ENCODE data around the gene ADAMTS13.

ADAMTS13 gene

GRCh38 chr9:133393399-133393798 lies 28.8 kb upstream of the ADAMTS13 start:
- no peak for DNase-seq

- no peak for DNase-seq
Observed at GRCh38 chr9:133394687-133395271, 27.4 kb upstream of the ADAMTS13 start.

GRCh38 chr9:133396952-133397351 lies 25.2 kb upstream of the ADAMTS13 start:
- DNase-seq: peak; percentile 83

GRCh38 chr9:133397370-133397769 lies 24.8 kb upstream of the ADAMTS13 start:
- no peak for DNase-seq

- no peak for DNase-seq
Observed at GRCh38 chr9:133397895-133398294, 24.3 kb upstream of the ADAMTS13 start.

GRCh38 chr9:133400292-133400691 lies 21.9 kb upstream of the ADAMTS13 start:
- DNase-seq: no peak

- DNase-seq: no peak
Observed at GRCh38 chr9:133401588-133401987, 20.6 kb upstream of the ADAMTS13 start.

GRCh38 chr9:133402689-133403088 lies 19.5 kb upstream of the ADAMTS13 start:
- no peak for DNase-seq

- no peak for DNase-seq
Observed at GRCh38 chr9:133403766-133404453, 18.3 kb upstream of the ADAMTS13 start.

- DNase-seq: no peak
Observed at GRCh38 chr9:133404454-133405002, 17.6 kb upstream of the ADAMTS13 start.

- no peak for DNase-seq
Observed at GRCh38 chr9:133405508-133406438, 16.4 kb upstream of the ADAMTS13 start.

- peak; percentile 92 for DNase-seq
Observed at GRCh38 chr9:133406480-133407307, 15.5 kb upstream of the ADAMTS13 start.

GRCh38 chr9:133408042-133408441 lies 14.1 kb upstream of the ADAMTS13 start:
- no peak for DNase-seq

- DNase-seq: no peak
Observed at GRCh38 chr9:133415170-133415569, 7.0 kb upstream of the ADAMTS13 start.

GRCh38 chr9:133417541-133418461 lies 4.4 kb upstream of the ADAMTS13 start, which contains the start of gene REXO4:
REXO4 (minus strand) TSS chr9:133418010; CDS start chr9:133417844, 166 bp downstream.
- DNase-seq: peak; percentile 96

GRCh38 chr9:133419005-133419404 lies 3.2 kb upstream of the ADAMTS13 start:
- DNase-seq: no peak

- no peak for DNase-seq
Observed at GRCh38 chr9:133420392-133420827, 1.8 kb upstream of the ADAMTS13 start.

GRCh38 chr9:133423216-133423615 lies 1.0 kb downstream of the ADAMTS13 start:
- DNase-seq: no peak

- no peak for DNase-seq
Observed at GRCh38 chr9:133424187-133424586, 2.0 kb downstream of the ADAMTS13 start.

- DNase-seq: no peak
Observed at GRCh38 chr9:133425049-133425632, 3.0 kb downstream of the ADAMTS13 start.

- DNase-seq: no peak
Observed at GRCh38 chr9:133426011-133426410, 3.8 kb downstream of the ADAMTS13 start.

Measured in islet precursor cell (in vitro differentiated cells).